ENCODE data around the gene FUT7. TPM values are rescaled to one million over a fixed set of nuclear protein-coding genes. Genes with fewer than 3 reads are reported as not detected.

The FUT7 gene
- total RNA-seq, 3 donors from 2014 or later (not counting 1 experiment from before 2014, with no cell fraction given) = 0.99 to 5.1 (median 3.9) TPM

DNA sequence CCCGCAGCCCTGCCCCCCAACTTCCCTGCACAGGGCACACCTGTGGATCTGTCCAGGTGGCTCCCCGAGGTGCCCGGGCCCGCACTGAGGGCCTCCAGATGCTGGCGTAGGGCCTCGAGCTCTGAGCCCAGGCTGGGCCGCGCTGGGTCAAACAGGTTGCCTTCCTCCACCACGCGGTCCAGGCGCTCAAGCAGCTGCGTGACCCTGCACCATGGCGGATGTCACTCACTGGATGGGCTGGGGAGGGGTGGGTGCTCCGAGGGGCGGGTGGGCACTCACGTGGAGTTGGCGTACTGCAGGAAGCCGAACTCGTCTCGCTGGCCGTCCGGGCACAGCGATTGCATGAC is 9.3 kb downstream of the FUT7 start:
- H3K4me3 Mint-ChIP-seq = no peak overlapping the region
- H3K4me1 ChIP-seq (ENCODE audit: control insufficient read depth, insufficient read depth, low read length) = peaks cover 40% of the 10 kb centered on the region
- no peak overlapping the region for H3K27ac Mint-ChIP-seq
- no peaks in the 10 kb centered on the region for H3K36me3 Mint-ChIP-seq
- DNase-seq = no peak
- peaks cover 30% of the 10 kb centered on the region for H3K36me3 ChIP-seq (ENCODE audit: control insufficient read depth, insufficient read depth, low read length)
- intact Hi-C loops (cut with micrococcal nuclease) = no loop called here
- H3K4me1 Mint-ChIP-seq = peaks cover 9 to 31% of the 10 kb centered on the region in 2 donors
- no peaks in the 10 kb centered on the region for H3K9me3 Mint-ChIP-seq
- no peak overlapping the region for H3K27ac ChIP-seq (ENCODE audit: low read length)
- TF ChIP-seq, protein P1, sequence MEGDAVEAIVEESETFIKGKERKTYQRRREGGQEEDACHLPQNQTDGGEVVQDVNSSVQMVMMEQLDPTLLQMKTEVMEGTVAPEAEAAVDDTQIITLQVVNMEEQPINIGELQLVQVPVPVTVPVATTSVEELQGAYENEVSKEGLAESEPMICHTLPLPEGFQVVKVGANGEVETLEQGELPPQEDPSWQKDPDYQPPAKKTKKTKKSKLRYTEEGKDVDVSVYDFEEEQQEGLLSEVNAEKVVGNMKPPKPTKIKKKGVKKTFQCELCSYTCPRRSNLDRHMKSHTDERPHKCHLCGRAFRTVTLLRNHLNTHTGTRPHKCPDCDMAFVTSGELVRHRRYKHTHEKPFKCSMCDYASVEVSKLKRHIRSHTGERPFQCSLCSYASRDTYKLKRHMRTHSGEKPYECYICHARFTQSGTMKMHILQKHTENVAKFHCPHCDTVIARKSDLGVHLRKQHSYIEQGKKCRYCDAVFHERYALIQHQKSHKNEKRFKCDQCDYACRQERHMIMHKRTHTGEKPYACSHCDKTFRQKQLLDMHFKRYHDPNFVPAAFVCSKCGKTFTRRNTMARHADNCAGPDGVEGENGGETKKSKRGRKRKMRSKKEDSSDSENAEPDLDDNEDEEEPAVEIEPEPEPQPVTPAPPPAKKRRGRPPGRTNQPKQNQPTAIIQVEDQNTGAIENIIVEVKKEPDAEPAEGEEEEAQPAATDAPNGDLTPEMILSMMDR (IDR thresholded peaks at IDR 0.05) = no peak
- ATAC-seq = no peak
- H3K9me3 ChIP-seq (ENCODE audit: control insufficient read depth, insufficient read depth, low read length) = no peaks in the 10 kb centered on the region
- H3K27me3 ChIP-seq (ENCODE audit: control insufficient read depth, insufficient read depth, low read length) = no peaks in the 10 kb centered on the region
- H3K4me3 ChIP-seq (ENCODE audit: low read length) = no peak overlapping the region
- no peaks in the 10 kb centered on the region for H3K27me3 Mint-ChIP-seq (ENCODE audit: low read depth in 2 of 2)
- 92% methylated on average over 23 of the region's 23 CpGs for WGBS (ENCODE audit: insufficient coverage)

- TF ChIP-seq, protein P1 (IDR thresholded peaks at IDR 0.05) = no peak
- Mint-ChIP-seq H3K27me3 (ENCODE audit: low read depth in 2 of 2) (no peaks in the 10 kb centered on the region), H3K4me3 (no peak overlapping the region), H3K4me1 (peaks cover 6 to 28% of the 10 kb centered on the region in 2 donors), H3K36me3 (no peaks in the 10 kb centered on the region), H3K9me3 (no peaks in the 10 kb centered on the region), H3K27ac (peak overlapping the region in 1 of 2 donors; percentile 72)
- DNase-seq (peak; percentile 49 to 85), ATAC-seq (peak; percentile 86 to 92 (median 91))
- H3K27me3 ChIP-seq (ENCODE audit: control insufficient read depth, insufficient read depth, low read length) = no peaks in the 10 kb centered on the region
- peaks cover 35% of the 10 kb centered on the region for H3K36me3 ChIP-seq (ENCODE audit: control insufficient read depth, insufficient read depth, low read length)
- no peak overlapping the region for H3K27ac ChIP-seq (ENCODE audit: low read length)
- no peaks in the 10 kb centered on the region for H3K9me3 ChIP-seq (ENCODE audit: control insufficient read depth, insufficient read depth, low read length)
- peaks cover 35% of the 10 kb centered on the region for H3K4me1 ChIP-seq (ENCODE audit: control insufficient read depth, insufficient read depth, low read length)
- intact Hi-C loops (cut with micrococcal nuclease) = no loop called here
- WGBS (ENCODE audit: insufficient coverage) = 72% methylated on average over 30 of the region's 30 CpGs
- no peak overlapping the region for H3K4me3 ChIP-seq (ENCODE audit: low read length)
Measured at GRCh38 chr9:137021979-137022661, 9.8 kb downstream of the FUT7 start.

- Mint-ChIP-seq H3K4me3 (no peak overlapping the region), H3K27ac (peak overlapping the region in 1 of 2 donors; percentile 72), H3K9me3 (no peaks in the 10 kb centered on the region), H3K36me3 (no peaks in the 10 kb centered on the region), H3K4me1 (peaks cover under 1 to 22% of the 10 kb centered on the region in 2 donors), H3K27me3 (ENCODE audit: low read depth in 2 of 2) (no peaks in the 10 kb centered on the region)
- Histone ChIP-seq H3K36me3 (ENCODE audit: control insufficient read depth, insufficient read depth, low read length) (peaks cover 40% of the 10 kb centered on the region), H3K27me3 (ENCODE audit: control insufficient read depth, insufficient read depth, low read length) (no peaks in the 10 kb centered on the region), H3K4me3 (ENCODE audit: low read length) (no peak overlapping the region), H3K27ac (ENCODE audit: low read length) (no peak overlapping the region), H3K4me1 (ENCODE audit: control insufficient read depth, insufficient read depth, low read length) (peaks cover 29% of the 10 kb centered on the region), H3K9me3 (ENCODE audit: control insufficient read depth, insufficient read depth, low read length) (no peaks in the 10 kb centered on the region)
- TF ChIP-seq, protein P1 (IDR thresholded peaks at IDR 0.05) = no peak
- ATAC-seq (no peak), DNase-seq (no peak)
- WGBS (ENCODE audit: insufficient coverage) = 95% methylated on average over 6 of the region's 6 CpGs
- intact Hi-C loops (cut with micrococcal nuclease) = no loop called here
Measured at GRCh38 chr9:137021568-137021978, 10.3 kb downstream of the FUT7 start.

Data from natural killer cell (primary cell).